ENCODE data around the gene OPN1MW2.
"Not testable (repeated sequence)": the region's sequence is repeated elsewhere in the genome, so short reads cannot be mapped to it uniquely, and the experiment has no call there.

The OPN1MW2 gene

DNA sequence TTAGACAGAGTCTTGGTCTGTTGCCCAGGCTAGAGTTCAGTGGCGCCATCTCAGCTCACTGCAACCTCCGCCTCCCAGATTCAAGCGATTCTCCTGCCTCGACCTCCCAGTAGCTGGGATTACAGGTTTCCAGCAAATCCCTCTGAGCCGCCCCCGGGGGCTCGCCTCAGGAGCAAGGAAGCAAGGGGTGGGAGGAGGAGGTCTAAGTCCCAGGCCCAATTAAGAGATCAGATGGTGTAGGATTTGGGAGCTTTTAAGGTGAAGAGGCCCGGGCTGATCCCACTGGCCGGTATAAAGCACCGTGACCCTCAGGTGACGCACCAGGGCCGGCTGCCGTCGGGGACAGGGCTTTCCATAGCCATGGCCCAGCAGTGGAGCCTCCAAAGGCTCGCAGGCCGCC lies at the start of gene OPN1MW2:
Gene OPN1MW2, plus strand, starts transcription at position 301 of the 400 bp plus-strand sequence. Its CDS starts 60 bp downstream, at position 361.
- not testable (repeated sequence) for DNase-seq (ENCODE audit: low read depth, low spot score)

DNA sequence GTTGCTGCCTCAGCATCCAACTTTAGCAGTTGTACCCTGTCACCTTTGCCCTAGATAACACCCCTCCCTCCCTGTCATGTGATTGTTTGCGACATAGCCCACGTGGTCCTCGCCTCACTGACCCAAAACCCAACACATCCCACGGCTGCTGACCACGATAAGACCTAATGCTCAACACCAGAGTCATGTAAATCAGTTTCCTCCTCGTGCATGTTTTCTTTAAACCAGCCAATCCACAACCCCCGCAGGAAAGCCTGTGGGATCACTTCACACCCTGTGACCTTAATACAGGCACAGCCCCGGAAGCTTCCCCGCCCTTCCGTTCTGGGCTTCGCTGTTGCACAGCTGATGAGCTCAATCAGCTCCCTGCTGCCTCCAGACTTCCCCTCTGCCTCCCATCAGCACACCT lies 47.0 kb upstream of the OPN1MW2 start:
- not testable (repeated sequence) for DNase-seq (ENCODE audit: low read depth, low spot score)

DNA sequence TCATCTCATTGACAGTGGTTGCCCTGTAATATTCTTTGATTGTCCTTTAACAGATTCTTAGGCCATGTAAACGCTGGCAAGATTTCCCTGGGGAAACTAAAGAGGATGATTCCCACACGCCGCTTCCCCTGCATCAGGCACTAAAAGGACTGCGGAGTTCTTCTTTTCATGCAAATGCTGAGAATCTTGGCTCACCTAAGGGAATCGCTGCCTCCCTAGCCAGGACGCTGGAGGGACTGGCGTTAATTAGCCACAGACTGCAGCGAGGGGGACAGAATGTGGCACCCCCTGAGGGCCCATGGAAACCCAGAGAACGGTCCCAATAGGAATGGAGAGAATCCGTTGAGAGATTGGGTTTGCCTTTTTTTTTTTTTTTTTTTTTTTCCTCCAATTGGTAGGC lies 45.2 kb upstream of the OPN1MW2 start:
- DNase-seq (ENCODE audit: low read depth, low spot score): not testable (repeated sequence)

GRCh38 chrX:154182296-154182695 lies 37.3 kb upstream of the OPN1MW2 start, which contains the start of gene OPN1MW:
Gene OPN1MW, plus strand, starts transcription at chrX:154182596. Its CDS starts 82 bp downstream, at chrX:154182678.
- DNase-seq (ENCODE audit: low read depth, low spot score): not testable (repeated sequence)

- not testable (repeated sequence) for DNase-seq (ENCODE audit: low read depth, low spot score)
Measured at GRCh38 chrX:154183794-154184193, 35.8 kb upstream of the OPN1MW2 start.

GRCh38 chrX:154192846-154193245 lies 26.7 kb upstream of the OPN1MW2 start:
- DNase-seq (ENCODE audit: low read depth, low spot score): not testable (repeated sequence)

DNA sequence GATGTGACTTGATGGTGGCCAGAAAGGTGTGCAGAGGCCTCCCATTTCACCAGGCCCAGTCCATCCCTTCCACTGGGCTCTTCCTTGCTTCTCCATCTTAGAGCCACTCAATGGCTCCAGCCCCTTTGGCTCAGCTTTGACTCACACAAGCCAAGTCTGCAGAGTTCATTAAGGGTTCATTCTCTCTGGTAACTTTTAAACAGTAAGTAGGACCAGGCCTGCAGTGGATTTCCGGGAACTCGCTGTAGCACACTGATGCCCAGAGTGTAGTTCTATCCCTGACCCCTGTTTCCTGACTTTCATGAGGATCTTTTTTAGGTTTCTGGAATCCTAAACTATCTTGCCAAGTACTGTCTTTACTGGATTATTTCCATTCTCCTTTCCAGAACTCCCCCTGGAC lies 25.2 kb upstream of the OPN1MW2 start:
- DNase-seq (ENCODE audit: low read depth, low spot score): not testable (repeated sequence)

GRCh38 chrX:154196466-154196865 lies 23.1 kb upstream of the OPN1MW2 start:
- DNase-seq (ENCODE audit: low read depth, low spot score): not testable (repeated sequence)

DNA sequence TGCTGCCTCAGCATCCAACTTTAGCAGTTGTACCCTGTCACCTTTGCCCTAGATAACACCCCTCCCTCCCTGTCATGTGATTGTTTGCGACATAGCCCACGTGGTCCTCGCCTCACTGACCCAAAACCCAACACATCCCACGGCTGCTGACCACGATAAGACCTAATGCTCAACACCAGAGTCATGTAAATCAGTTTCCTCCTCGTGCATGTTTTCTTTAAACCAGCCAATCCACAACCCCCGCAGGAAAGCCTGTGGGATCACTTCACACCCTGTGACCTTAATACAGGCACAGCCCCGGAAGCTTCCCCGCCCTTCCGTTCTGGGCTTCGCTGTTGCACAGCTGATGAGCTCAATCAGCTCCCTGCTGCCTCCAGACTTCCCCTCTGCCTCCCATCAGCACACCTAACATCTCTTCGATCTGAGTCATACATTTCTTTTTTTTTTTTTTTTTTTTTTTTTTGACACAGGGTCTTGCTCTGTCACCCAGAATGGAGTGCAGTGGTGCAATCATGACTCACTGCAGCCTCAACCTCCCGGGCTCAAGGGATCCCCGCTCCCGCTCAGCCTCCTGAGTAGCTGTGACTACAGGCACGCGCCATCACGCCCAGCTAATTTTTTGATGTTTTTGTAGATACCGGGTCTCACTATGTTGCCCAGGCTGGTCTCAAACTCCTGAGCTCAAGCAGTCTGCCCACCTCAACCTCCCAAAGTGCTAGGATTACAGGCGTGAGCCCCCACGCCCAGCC lies 9.7 kb upstream of the OPN1MW2 start:
- DNase-seq (ENCODE audit: low read depth, low spot score): not testable (repeated sequence)

GRCh38 chrX:154211057-154211456 lies 8.5 kb upstream of the OPN1MW2 start:
- not testable (repeated sequence) for DNase-seq (ENCODE audit: low read depth, low spot score)

DNA sequence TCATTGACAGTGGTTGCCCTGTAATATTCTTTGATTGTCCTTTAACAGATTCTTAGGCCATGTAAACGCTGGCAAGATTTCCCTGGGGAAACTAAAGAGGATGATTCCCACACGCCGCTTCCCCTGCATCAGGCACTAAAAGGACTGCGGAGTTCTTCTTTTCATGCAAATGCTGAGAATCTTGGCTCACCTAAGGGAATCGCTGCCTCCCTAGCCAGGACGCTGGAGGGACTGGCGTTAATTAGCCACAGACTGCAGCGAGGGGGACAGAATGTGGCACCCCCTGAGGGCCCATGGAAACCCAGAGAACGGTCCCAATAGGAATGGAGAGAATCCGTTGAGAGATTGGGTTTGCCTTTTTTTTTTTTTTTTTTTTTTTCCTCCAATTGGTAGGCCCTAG lies 8.1 kb upstream of the OPN1MW2 start:
- DNase-seq (ENCODE audit: low read depth, low spot score): not testable (repeated sequence)

DNA sequence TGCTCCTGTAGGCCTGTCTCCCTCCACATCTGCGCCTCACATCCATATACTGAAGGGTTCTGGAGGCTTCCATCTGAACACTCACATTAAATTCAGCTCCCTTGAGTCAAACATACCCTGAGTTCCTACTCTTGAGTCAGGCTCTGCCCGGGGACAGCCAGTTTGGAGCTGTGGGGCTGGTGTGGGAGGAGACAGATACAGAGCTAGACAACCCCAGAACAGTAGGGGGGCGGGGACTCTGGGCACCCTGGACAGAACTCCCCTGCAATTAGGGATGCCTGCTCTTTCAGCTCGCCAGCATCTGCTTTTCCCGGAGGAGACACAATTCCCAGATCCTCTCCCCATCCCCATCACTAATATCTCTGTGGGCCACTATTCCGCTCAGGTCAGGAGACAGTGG lies 5.7 kb downstream of the OPN1MW2 start:
- DNase-seq (ENCODE audit: low read depth, low spot score): not testable (repeated sequence)

DNA sequence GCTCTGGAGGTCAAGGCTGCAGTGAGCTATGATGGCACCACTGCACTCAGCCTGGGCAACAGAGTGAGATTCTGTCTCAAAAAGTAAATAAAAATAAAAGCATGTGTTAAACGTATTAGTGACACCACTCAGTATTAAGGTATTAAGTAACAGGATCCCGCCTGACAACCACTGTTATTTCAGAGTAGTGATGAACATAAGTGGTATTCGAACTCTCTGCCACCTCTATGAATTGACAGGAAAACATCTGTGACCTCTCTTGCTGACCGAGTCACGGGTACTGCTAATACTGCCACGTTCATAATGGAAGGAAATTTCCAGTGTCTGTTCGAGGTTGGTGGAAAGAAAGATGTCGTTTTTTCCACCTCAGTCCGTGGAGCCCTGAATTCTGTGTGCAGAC lies 7.2 kb downstream of the OPN1MW2 start:
- not testable (repeated sequence) for DNase-seq (ENCODE audit: low read depth, low spot score)

GRCh38 chrX:154231443-154231842 lies 11.9 kb downstream of the OPN1MW2 start:
- DNase-seq (ENCODE audit: low read depth, low spot score): not testable (repeated sequence)

- DNase-seq (ENCODE audit: low read depth, low spot score): not testable (repeated sequence)
Measured at GRCh38 chrX:154233620-154234019, 14.1 kb downstream of the OPN1MW2 start.

DNA sequence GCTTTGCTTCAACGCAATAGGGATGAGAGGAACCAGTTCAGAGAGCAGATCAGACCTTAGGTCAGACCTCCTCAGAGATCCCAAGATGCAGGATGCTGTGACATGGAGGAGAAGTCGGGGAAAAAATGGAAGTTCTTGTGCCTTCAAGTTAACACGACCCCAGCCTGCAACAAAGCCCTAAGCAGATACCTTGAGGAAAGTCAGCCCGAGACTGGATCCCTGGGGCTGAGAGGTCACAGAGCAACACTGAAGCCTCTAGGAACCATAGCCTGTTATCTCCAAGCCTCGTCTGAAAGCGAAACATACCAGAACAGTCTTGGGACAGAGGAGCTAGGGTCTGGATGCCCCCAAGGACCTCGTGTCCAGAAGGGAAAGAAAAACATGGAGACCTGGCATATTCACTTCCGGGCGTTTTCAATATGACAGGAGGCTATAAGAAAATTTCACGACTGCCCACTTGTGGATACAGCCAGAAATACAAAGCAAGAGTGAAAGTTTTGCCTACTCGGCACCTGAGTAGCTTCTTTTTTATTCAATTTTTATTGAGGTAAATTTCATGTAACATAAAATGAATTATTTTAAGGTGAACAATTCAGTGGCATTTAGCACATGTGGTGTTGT lies 19.5 kb downstream of the OPN1MW2 start:
- not testable (repeated sequence) for DNase-seq (ENCODE audit: low read depth, low spot score)

DNA sequence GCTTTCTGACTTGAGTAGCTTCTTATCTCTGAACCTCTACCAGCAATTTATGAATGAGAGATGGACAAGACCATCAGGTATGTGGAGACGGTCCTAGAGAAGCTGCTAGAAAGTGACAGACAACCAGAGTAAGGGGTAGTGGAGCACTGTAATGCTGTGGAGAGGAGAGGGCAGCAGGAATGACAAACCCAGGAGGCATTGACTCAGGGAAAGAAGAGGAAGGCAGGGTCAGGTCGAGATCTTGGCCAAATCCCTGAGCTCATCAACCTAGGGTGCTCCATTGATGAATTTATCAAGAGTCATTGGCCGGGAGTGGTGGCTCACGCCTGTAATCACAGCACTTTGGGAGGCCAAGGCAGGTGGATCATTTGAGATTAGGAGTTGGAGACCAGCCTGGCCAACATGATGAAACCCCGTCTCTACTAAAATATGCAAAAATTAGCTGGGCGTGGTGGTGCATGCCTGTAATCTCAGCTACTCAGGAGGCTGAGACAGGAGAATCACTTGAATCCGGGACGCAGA lies 20.5 kb downstream of the OPN1MW2 start:
- not testable (repeated sequence) for DNase-seq (ENCODE audit: low read depth, low spot score)

GRCh38 chrX:154247377-154248045 lies 28.0 kb downstream of the OPN1MW2 start:
- DNase-seq (ENCODE audit: low read depth, low spot score): not testable (repeated sequence)

DNA sequence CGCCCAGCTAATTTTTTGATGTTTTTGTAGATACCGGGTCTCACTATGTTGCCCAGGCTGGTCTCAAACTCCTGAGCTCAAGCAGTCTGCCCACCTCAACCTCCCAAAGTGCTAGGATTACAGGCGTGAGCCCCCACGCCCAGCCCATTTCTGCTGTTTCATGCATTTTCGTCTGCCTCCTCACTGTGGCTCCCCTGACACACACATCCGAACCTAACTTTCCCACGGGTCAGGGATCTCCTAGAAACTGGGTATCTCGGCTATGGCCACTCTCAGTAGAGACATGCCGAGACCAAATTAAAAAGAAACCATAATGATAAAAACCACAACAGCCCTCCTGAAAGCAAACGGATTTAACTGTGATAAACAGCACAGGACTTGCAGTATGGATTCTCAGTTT lies 28.5 kb downstream of the OPN1MW2 start:
- DNase-seq (ENCODE audit: low read depth, low spot score): not testable (repeated sequence)

- DNase-seq (ENCODE audit: low read depth, low spot score): not testable (repeated sequence)
Measured at GRCh38 chrX:154257282-154257681, 37.7 kb downstream of the OPN1MW2 start, which contains the start of gene OPN1MW3. Gene OPN1MW3, plus strand, starts transcription at chrX:154257582. Its CDS starts 38 bp downstream, at chrX:154257620.

DNA sequence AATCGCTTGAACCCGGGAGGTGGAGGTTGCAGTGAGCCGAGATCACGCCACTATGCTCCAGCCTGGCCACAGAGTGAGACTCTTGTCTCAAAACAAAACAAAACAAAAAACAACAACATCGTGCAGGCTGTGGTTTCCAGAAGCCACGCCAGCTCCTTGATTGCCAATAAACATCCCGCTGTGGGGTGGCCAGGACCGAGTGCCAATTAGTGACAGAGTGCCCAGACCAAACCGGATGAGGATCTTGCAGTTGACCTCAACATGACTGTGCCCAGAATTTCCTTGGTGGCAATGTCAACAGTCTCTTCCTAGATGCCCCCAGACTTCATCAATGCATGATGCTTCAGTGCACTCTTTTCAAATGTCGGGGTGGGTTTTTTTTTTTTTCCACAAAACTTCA lies 39.2 kb downstream of the OPN1MW2 start:
- not testable (repeated sequence) for DNase-seq (ENCODE audit: low read depth, low spot score)

DNA sequence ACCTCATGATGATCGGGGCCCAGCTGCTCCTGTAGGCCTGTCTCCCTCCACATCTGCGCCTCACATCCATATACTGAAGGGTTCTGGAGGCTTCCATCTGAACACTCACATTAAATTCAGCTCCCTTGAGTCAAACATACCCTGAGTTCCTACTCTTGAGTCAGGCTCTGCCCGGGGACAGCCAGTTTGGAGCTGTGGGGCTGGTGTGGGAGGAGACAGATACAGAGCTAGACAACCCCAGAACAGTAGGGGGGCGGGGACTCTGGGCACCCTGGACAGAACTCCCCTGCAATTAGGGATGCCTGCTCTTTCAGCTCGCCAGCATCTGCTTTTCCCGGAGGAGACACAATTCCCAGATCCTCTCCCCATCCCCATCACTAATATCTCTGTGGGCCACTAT lies 43.5 kb downstream of the OPN1MW2 start:
- not testable (repeated sequence) for DNase-seq (ENCODE audit: low read depth, low spot score)

Data from smooth muscle cell of the brain vasculature (primary cell).